Glutamatergic neuron (in vitro differentiated cells): Measurements from ENCODE around the gene PEAK1. TPM values are rescaled to one million over a fixed set of nuclear protein-coding genes. Genes with fewer than 3 reads are reported as not detected.

Experiments
- DNase-seq: peaks from one replicate; pipeline ENCODE4 v3.0.0; 2022
- H3K27ac Mint-ChIP-seq: one replicate; pipeline ENCODE4 v1.8.0; 2020; ENCODE audit warnings: mild to moderate bottlenecking, mixed read lengths, inconsistent platforms; ENCODE audit not compliant: unreplicated experiment
- H3K27me3 Mint-ChIP-seq: one replicate; pipeline ENCODE4 v1.8.0; 2020; ENCODE audit warnings: mild to moderate bottlenecking, moderate library complexity, mixed read lengths, inconsistent platforms; ENCODE audit not compliant: unreplicated experiment
- H3K36me3 Mint-ChIP-seq: one replicate; pipeline ENCODE4 v1.8.0; 2020; ENCODE audit warnings: mild to moderate bottlenecking, mixed read lengths, inconsistent platforms; ENCODE audit not compliant: unreplicated experiment
- H3K4me1 Mint-ChIP-seq: one replicate; pipeline ENCODE4 v1.8.0; 2020; ENCODE audit warnings: mild to moderate bottlenecking, low read depth, mixed read lengths, inconsistent platforms; ENCODE audit not compliant: unreplicated experiment
- H3K4me3 Mint-ChIP-seq: one replicate; pipeline ENCODE4 v1.8.0; 2020; ENCODE audit warnings: mild to moderate bottlenecking, mixed read lengths, inconsistent platforms; ENCODE audit not compliant: unreplicated experiment
- H3K9me3 Mint-ChIP-seq: one replicate; pipeline ENCODE4 v1.8.0; 2020; ENCODE audit warnings: mild to moderate bottlenecking, moderate library complexity, mixed read lengths, inconsistent platforms; ENCODE audit not compliant: unreplicated experiment
- CTCF ChIP-seq: fragments of 200-600 bp; sonication (generic); IDR thresholded peaks from one replicate; pipeline ENCODE4 v1.5.0; 2021; ENCODE audit not compliant: partially characterized antibody, unreplicated experiment
- total RNA-seq: library from RNA; stranded (reverse); fragmentation: NEBNext Ultra II Directional; extraction: Animal tissue kit (Norgen Biotek cat#: 25700); gene quantifications from one replicate; pipeline ENCODE4 v1.2.1, GENCODE V29; 2021; ENCODE audit not compliant: unreplicated experiment

The PEAK1 gene
- total RNA-seq, 1 donor from 2014 or later = 110 TPM

- Mint-ChIP-seq H3K27ac (no peak overlapping the region), H3K4me3 (no peak overlapping the region), H3K9me3 (no peaks in the 10 kb centered on the region), H3K27me3 (no peaks in the 10 kb centered on the region), H3K4me1 (no peaks in the 10 kb centered on the region), H3K36me3 (peaks cover 6% of the 10 kb centered on the region)
- DNase-seq = no peak
- TF ChIP-seq CTCF = no peak
Measured at GRCh38 chr15:77126529-77127326, 293.2 kb downstream of the PEAK1 start.

- Mint-ChIP-seq H3K4me3 (no peak overlapping the region), H3K36me3 (peaks cover 6% of the 10 kb centered on the region), H3K4me1 (peaks cover 13% of the 10 kb centered on the region), H3K27me3 (peaks cover 3% of the 10 kb centered on the region), H3K27ac (no peak overlapping the region), H3K9me3 (no peaks in the 10 kb centered on the region)
- no peak for TF ChIP-seq CTCF
- no peak for DNase-seq
Measured at GRCh38 chr15:77123854-77124253, 296.1 kb downstream of the PEAK1 start.

GRCh38 chr15:77122576-77122975 is 297.3 kb downstream of the PEAK1 start:
- no peak overlapping the region for H3K4me3 Mint-ChIP-seq
- DNase-seq = no peak

DNA sequence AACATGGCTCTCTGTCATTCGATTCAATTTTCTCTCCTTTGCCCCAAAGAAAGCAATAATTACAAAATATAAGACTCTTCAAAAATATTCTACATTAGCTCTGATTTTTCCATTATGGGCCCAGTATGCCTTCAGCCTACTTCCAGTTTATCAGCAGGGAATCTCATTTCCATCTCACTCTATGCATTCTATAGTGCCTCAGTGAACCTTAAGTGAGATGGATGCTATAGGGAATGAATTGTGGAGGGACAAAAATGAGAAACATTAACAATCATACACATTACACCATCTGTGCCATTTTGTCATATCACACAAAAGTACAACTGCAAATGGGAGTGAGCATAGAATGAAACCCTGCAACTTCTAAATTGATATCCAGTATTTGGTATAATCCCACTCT is 298.3 kb downstream of the PEAK1 start:
- no peak for DNase-seq
- Mint-ChIP-seq H3K4me3 (no peak overlapping the region), H3K27ac (no peak overlapping the region), H3K36me3 (no peaks in the 10 kb centered on the region), H3K4me1 (peaks cover 15% of the 10 kb centered on the region), H3K9me3 (no peaks in the 10 kb centered on the region), H3K27me3 (peaks cover 3% of the 10 kb centered on the region)
- TF ChIP-seq CTCF = no peak

More at GRCh38 chr15:77122576-77122975, 297.3 kb downstream of the PEAK1 start:
- H3K4me1 Mint-ChIP-seq = peaks cover 15% of the 10 kb centered on the region
- no peaks in the 10 kb centered on the region for H3K9me3 Mint-ChIP-seq
- peaks cover 6% of the 10 kb centered on the region for H3K36me3 Mint-ChIP-seq
- H3K27ac Mint-ChIP-seq = no peak overlapping the region
- H3K27me3 Mint-ChIP-seq = peaks cover 3% of the 10 kb centered on the region
- TF ChIP-seq CTCF = no peak

- TF ChIP-seq CTCF = no peak
- H3K9me3 Mint-ChIP-seq = no peaks in the 10 kb centered on the region
- peaks cover 15% of the 10 kb centered on the region for H3K4me1 Mint-ChIP-seq
- H3K36me3 Mint-ChIP-seq = no peaks in the 10 kb centered on the region
- no peak overlapping the region for H3K4me3 Mint-ChIP-seq
- no peak overlapping the region for H3K27ac Mint-ChIP-seq
- DNase-seq = no peak
- peaks cover 3% of the 10 kb centered on the region for H3K27me3 Mint-ChIP-seq
Measured at GRCh38 chr15:77120576-77120975, 299.3 kb downstream of the PEAK1 start.
